Breast epithelium (tissue), 3 donors: ENCODE data around the gene MORF4L1.

ENCODE experiments used
- CTCF ChIP-seq, 3 donors: fragments of 450-650 bp; IDR thresholded peaks; one replicate each; pipeline ENCODE4 v1.5.1; 2016 to 2017; ENCODE audit warnings: antibody characterized with exemption in 3 of 3, mild to moderate bottlenecking in 3 of 3, moderate library complexity in 3 of 3
- POLR2AphosphoS5 ChIP-seq, 3 donors: sonication (generic); formaldehyde crosslinking; IDR thresholded peaks; one replicate each; pipeline ENCODE4 v1.6.1; 2017; ENCODE audit warnings: antibody characterized with exemption in 3 of 3

DNA sequence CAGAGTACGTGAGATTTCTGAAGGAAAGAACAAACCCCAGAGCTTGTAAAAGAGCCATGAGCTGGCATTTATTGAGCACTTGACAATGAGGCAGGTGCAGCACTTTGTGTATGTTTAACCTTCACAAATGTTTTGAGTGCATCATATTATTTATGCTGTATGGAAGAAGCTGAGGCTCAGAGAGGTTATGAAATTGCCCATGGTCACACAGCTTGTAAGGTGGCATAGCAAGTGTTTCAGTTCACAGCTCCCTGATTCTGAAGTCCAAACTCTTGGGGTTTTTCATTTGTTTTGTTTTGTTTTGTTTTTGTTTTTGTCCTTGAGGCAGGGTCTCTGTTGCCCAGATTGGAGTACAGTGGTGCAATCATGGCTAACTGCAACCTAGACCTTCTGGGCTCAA is 36.4 kb upstream of the MORF4L1 start:
- TF ChIP-seq CTCF (IDR thresholded peaks at IDR 0.05) (no peak), POLR2AphosphoS5 (IDR thresholded peaks at IDR 0.05) (no peak)
